WERI-Rb-1 (cell line): ENCODE data around the gene HID1.

Experiments used
- DNase-seq: peaks from one replicate; pipeline ENCODE4 v3.0.0-alpha.2; 2020
- H3K27ac ChIP-seq: fragments of 250-450 bp; sonication (Bioruptor Pico); 2 replicates; pipeline ENCODE4 v1.5.1; 2020; ENCODE audit warnings: mild to moderate bottlenecking, moderate library complexity
- H3K27me3 ChIP-seq: fragments of 250-450 bp; sonication (Bioruptor Pico); 2 replicates; pipeline ENCODE4 v1.5.1; 2021; ENCODE audit warnings: mild to moderate bottlenecking, low read depth, moderate library complexity; ENCODE audit not compliant: insufficient read depth, severe bottlenecking
- H3K36me3 ChIP-seq: fragments of 250-450 bp; sonication (Bioruptor Pico); 2 replicates; pipeline ENCODE4 v1.5.1; 2020; ENCODE audit warnings: mild to moderate bottlenecking, moderate library complexity
- H3K4me3 ChIP-seq: 2 replicates; pipeline ENCODE4 v1.5.1; 2011; ENCODE audit warnings: low read depth, mild to moderate bottlenecking, control low read depth, low read length
- H3K9me3 ChIP-seq: fragments of 250-450 bp; sonication (Bioruptor Pico); 2 replicates; pipeline ENCODE4 v1.5.1; 2021; ENCODE audit warnings: mild to moderate bottlenecking, moderate library complexity; ENCODE audit not compliant: severe bottlenecking
- CTCF ChIP-seq: IDR thresholded peaks from 2 replicates; pipeline ENCODE4 v1.5.1; 2011; ENCODE audit warnings: low read depth, mild to moderate bottlenecking, control low read depth, inconsistent platforms, low read length

HID1 gene

GRCh38 chr17:75012346-75013091, 40.0 kb upstream of the HID1 start, which contains the start of gene MRPL58:
Gene MRPL58, plus strand, starts transcription at chr17:75012670. Its CDS starts 17 bp downstream, at chr17:75012687.
- Histone ChIP-seq H3K36me3 (no peaks in the 10 kb centered on the region; the same call in 1 of the 2 replicates), H3K4me3 (peak within 1 kb of the TSS; percentile 75), H3K9me3 (no peaks in the 10 kb centered on the region), H3K27ac (peak within 1 kb of the TSS; percentile 90), H3K27me3 (no peaks in the 10 kb centered on the region)
- peak; percentile 64 for TF ChIP-seq CTCF
- DNase-seq, result peak; percentile 93

GRCh38 chr17:75012096-75012345, 39.5 kb upstream of the HID1 start:
- H3K27ac ChIP-seq, result peak overlapping the region; percentile 90
- peak overlapping the region; percentile 75 for H3K4me3 ChIP-seq
- no peaks in the 10 kb centered on the region for H3K9me3 ChIP-seq
- H3K36me3 ChIP-seq, result no peaks in the 10 kb centered on the region; the same call in 1 of the 2 replicates
- no peaks in the 10 kb centered on the region for H3K27me3 ChIP-seq
- TF ChIP-seq CTCF, result no peak
- no peak for DNase-seq

- Histone ChIP-seq H3K27ac (peak overlapping the region; percentile 90), H3K36me3 (no peaks in the 10 kb centered on the region), H3K4me3 (peak overlapping the region; percentile 75), H3K9me3 (no peaks in the 10 kb centered on the region), H3K27me3 (no peaks in the 10 kb centered on the region)
- DNase-seq, result peak; percentile 67
- TF ChIP-seq CTCF, result no peak
Measured at GRCh38 chr17:75011401-75012095, 39.0 kb upstream of the HID1 start.

- Histone ChIP-seq H3K4me3 (peak overlapping the region; percentile 75), H3K27ac (peak overlapping the region; percentile 90), H3K27me3 (no peaks in the 10 kb centered on the region), H3K9me3 (no peaks in the 10 kb centered on the region), H3K36me3 (peaks cover under 1% of the 10 kb centered on the region; the same call in 1 of the 2 replicates)
- DNase-seq, result peak; percentile 94
- TF ChIP-seq CTCF, result no peak
Measured at GRCh38 chr17:75010683-75011400, 38.3 kb upstream of the HID1 start.

GRCh38 chr17:75009139-75009724, 36.7 kb upstream of the HID1 start:
- Histone ChIP-seq H3K27ac (no peak overlapping the region), H3K4me3 (no peak overlapping the region), H3K36me3 (peaks cover 13% of the 10 kb centered on the region), H3K27me3 (no peaks in the 10 kb centered on the region), H3K9me3 (no peaks in the 10 kb centered on the region)
- no peak for DNase-seq
- no peak for TF ChIP-seq CTCF
